Measurements from ENCODE around the gene PAOX.
"Not testable (repeated sequence)": the region's sequence is repeated elsewhere in the genome, so short reads cannot be mapped to it uniquely, and the experiment has no call there.

Gene PAOX

DNA sequence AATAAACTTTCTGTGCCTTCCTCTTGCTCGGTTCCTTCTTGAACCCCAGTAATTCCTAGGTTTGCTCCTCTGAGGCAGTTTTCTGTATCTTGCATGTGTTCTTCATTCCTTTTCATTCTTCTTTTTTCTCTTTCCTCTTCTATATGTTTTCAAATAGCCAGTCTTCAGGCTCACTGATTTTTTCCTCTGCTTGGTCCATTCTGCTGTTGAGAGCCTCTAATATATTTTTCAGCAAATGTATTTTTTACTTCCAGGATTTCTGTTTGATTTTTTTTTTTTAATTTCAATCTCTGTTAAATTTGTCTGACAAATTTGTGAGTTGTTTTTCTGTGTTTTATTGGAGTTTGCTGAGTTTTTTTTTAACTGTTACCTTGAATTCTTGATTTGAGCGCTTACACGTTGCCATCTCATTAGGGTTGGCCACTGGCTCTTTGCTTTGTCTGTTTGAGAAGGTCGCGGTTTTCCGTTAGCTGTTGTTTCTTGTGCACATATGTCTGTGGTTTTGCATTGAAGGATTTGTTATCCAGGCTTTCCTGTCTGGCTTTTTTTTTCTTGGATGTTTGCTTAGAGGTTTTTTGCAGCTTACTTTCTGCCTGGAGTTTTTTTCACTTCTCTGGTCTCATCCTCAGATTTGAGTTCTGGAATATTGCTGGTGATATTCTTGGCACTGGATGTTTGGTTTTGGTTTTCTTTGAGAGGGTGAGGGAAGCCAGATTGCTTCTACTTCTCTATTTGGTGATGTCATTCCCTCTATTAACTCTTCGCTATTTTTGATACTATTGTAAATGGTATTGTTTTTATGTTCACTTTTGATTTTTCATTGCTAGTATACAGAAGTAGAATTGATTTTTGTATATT lies 32.7 kb downstream of the PAOX start:
- no peak for DNase-seq

DNA sequence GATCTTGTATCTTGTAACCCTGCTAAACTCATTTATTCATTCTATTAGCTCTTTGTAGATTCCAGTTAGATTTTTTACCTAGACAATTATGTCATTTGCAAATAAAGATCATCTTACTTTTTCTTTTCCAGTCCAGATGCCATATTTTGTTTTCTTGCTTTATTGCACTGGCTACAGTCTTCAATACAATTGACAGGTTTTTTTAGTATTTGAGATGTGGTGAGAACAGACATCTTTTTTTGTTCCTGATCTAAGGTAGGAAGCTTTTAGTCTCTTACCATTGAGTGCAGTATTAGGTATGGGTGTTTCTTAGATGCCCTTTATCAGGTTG lies 33.3 kb downstream of the PAOX start:
- DNase-seq: no peak

DNA sequence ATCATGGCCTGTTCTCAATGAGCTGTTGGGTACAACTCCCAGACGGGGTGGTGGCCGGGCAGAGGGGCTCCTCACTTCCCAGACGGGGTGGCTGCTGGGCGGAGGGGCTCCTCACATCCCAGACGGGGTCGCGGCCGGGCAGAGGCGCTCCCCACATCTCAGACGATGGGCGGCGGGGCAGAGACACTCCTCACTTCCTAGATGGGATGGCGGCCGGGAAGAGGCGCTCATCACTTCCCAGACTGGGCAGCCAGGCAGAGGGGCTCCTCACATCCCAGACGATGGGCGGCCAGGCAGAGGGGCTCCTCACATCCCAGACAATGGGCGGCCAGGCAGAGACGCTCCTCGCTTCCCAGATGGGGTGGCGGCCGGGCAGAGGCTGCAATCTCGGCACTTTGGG lies 35.3 kb downstream of the PAOX start:
- DNase-seq: not testable (repeated sequence)

DNA sequence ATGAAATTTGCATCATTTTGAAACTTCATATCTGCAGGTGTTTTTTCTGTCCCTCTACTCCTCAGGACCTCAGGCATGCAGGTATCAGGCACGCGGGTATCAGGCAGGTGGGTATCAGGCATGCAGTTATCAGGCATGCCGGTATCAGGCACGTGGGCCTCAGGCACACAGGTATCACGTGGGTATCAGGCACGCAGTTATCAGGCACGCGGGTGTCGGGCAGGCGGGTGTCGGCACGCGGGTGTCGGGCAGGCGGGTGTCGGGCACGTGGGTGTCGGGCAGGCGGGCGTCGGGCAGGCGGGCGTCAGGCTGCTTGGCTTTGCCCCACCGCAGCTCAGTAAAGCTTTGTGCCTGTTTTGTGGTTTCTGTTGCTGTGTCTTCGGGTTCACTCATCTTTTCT lies 36.7 kb downstream of the PAOX start:
- DNase-seq: no peak

DNA sequence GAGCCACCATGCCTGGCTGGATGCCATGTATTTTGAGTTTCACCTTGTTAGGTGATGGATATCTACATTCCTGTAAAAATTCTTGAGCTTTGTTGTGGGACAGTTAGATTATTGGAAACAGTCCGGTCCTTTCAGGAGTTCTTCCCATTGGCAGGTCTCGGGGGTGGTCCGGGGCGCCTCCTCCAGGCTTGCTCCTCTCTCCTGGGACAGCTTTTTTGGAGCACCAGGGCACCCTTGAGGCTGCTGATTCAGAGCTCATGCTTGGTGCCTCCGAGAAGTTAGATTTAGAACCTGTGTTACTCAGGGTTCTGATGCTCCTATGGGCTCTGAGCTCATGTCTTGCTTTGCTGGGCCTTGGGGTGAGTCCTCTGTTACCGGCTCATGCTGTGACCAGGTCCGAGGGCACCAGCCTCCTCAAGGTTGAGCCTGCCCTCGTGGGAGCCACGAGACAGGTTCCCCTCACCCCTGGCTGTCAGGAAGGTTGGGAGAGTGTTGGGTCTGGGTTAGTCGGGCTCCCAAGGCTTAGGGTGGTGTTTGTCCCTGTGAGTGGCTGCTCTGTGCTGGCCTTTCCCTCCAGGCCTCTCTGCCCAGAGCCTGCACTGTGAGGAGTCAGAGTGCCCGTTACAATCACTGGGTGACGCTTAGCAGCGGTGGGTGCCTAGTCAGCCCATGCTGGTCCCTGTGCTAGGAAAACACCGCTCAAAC lies 39.4 kb downstream of the PAOX start:
- no peak for DNase-seq

DNA sequence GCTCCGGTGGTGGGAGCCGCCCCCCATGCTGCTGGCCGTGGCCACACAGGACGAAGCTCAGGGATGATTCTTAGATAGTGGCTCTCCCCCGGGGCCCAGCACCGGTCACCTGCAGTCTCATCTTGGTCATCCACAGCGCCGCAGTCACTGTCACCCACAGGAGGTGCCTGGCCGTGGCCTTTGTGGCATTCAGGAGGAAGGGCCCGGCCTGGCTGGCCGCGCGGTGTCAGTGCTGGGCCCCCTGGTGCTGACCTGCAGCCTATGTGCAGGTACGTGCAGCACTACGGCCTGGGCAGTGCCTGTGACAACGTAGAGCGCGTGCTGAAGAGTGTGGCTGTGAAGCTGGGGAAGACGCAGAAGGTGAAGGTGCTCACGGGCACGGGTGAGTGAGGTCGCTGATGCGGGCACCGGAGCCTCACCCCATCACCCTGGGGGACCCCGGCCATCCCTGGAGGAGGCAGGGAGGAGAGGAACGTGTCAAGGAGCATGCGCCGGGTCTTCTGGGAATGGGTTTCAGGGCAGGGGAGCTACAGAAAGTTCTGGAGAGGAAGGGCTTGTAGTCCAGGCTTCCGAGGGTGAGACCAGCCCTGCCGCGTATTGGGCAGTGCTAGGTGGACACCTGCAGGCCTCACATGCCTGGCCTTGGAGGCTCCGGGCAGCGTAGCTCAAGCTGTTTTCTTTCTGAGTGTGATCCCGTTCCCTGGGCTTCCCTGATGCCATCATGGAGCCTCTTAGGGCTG lies 40.3 kb downstream of the PAOX start:
- no peak for DNase-seq

DNA sequence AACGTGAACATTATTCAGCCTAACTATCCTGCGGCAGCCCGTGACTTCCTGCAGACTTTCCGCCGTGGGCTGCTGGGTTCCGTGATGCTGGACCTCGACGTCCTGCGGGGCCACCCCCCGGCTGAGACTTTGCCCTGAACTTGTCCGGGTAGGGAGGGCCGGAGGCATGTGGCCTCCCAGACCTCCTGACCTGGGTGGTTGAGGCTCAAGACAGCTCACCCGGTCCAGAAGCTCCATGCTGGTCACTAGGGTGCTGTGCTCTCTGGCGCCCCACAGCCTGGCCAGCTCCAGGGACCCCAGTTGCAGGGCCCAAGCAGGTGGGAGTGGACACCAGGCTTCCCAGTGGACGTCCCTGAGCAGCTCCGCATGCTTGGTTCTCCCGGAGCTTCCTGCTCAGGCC lies 41.0 kb downstream of the PAOX start:
- no peak for DNase-seq

DNA sequence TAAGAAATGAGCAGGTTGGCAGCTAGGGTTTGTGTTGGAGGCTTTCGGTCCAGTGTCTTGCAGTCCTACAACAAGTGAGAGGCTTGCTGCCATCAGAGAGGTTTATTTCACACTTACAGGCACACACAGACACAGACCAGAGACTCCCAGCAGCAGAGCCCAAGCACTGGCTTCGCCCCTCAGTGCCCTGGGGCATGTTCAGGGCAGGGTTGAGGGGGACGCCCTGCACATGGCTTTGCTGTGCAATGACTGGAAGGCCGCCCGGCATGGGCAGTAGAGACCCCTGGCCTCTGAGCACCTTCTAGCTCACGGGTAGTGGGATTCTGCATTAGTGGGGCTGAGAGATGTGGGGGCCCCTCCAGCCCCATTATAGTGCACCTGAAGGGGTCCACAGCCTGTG lies 41.5 kb downstream of the PAOX start:
- no peak for DNase-seq

DNA sequence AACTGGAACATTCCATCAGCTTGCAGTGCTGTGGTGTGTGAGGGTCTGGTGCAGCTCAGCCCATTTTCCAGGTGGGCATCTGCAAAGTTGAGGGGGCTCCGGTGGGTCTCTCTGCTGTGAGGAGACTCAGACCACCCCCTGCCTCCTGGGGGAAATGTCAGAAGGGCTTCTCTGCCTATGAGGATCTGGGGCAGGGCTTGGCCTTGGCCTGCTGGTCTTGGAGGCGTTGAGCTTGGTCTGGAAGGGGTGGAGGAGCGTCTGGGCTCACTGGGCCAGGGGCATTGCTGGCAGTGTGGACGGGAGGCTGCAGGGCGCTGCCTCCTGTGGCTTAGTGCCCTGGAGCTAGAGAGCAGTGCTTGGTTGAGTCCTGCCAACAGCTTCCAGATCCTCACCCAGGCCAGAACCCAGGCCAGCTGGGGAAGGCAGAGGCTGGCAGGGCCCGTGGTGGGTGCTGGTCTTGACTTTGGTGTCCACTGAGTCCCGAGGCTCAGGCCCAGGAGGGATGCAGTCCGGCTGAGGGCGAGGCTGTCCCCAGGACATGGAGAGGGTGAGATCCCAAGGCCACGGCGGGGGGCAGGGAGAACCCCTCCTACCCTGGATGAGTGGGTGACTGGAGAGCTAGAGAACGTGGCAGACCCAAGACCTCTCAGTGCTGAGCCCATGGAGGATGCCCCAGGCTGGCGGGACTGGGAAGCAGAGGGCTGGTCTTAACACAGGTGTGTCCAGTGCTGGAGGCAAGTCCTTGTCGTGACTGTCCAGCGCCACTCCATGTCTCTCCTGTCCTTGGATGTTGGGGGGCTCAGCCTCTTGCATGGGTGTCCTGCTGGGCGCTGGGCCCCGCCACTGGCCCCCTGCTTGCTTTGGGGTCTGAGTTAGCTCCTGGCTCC lies 42.5 kb downstream of the PAOX start:
- no peak for DNase-seq

DNA sequence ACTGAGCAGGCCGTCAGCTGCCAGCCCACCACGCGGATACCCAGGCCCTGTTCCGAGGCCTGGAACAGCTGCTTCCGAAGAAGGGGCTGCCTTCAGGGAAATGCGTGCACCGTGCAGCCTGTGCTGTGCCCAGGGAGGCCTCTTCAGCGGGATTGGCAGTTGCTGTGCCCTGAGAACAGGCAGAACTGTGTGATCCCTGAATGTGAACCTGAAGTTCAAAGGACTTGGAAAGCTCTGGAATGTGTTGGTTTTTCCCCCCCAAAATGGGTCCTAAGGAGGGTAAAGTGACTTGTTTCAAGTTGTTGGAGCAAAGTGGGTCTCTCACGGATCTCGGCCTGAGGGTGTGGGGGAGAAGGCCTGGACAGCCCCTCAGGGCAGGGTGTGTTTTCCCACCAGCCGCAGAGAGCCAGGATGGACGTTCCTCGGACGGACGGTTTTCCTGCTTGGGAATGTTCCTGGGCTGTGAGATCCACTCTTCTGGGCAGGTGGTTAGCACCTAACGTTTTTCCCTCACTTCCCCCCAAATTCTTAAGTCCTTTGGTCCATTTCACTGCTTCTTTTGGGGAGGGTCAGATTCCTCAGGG lies 43.3 kb downstream of the PAOX start:
- DNase-seq: no peak

DNA sequence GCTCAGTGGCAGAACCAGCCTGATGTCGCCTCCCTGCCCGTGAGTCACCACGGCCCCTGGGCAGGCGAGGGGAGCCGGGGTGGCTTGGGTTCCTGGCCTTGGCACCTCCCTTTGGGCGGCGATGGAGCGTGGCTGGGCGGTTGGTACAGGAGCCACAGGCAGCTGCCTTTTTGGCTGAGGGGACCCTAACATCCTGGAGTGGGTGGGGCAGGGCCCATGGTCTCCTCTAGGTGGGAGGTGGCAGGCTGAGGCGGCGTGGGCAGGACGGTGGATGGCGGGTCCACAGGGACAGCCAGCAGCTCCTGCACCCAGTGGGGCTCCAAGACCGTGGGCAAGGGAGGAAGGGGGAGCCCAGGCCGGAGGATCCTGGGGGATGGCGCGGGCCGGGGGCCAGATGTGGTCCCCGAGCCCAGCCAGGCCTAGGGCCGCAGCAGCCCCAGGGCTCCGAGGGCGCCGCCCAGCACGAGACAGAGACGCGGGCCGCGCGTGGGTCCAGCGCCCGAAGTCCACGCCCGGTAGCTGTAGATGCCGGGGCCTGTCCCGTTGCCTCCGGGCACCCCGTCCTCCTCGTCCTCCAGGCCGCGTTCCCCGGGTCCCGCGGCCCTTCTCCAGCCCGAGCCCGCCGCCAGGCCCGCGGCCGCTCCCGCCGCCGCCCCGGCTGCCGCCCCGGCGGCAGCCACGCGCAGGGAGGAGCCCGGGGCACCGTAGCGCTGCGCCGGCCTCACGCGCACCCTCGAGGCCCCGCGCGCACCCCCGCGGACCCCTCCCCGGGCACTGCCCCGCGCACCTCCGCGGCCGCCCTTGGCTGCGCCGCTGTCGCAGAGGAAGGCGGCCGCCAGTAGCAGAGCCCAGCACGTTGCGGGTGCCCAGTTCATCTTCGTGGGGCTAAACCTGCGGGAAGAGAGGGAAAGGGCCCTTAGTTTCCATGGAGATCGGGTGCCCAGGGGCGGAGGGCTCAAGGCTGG lies 44.0 kb downstream of the PAOX start:
- DNase-seq: no peak

DNA sequence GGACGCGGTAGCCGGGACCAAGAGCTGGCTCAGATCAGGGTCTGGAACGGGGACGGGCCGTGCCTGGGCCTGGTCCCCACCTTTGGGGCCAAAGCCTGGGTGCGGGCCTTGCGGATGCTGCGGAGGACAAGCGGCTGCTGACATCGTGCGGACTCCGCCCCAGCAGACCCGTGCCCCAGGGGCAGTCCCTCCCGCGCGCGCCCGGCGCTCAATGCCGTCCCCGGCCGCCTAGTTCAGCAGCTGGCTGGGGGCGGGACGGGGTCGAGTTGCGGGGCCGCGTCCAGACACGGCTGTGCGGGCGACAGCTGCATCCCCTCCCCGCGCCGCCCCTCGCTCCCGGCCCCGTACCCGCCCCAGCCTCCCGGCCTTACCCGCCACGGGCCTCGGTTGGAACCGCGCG lies 45.0 kb downstream of the PAOX start:
- not testable (repeated sequence) for DNase-seq

DNA sequence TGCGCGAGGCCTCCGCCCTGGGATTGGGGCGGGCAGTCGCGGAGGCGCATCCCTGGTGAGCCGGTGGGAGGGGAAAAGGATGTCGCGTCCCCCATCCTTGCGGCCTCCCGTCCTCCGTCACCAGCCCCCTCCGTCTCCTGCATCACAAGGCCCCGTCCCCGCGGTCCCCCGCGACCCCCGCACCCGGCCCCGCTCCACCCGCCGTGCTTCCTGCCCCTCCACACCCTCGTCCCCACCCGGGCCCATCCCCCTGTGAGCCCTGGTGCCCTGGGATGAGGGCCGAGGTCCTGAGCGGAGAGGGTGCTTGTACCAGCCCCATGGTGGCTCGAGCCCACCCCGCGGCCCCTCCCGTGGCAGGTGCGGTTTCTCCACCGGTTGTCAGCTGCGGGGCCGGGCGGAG lies 45.5 kb downstream of the PAOX start, which contains the start of gene SPRN:
Gene SPRN (minus strand): TSS at position 25 of the 400 bp plus-strand sequence. CDS start 944 bp downstream, outside the sequence.
- not testable (repeated sequence) for DNase-seq

DNA sequence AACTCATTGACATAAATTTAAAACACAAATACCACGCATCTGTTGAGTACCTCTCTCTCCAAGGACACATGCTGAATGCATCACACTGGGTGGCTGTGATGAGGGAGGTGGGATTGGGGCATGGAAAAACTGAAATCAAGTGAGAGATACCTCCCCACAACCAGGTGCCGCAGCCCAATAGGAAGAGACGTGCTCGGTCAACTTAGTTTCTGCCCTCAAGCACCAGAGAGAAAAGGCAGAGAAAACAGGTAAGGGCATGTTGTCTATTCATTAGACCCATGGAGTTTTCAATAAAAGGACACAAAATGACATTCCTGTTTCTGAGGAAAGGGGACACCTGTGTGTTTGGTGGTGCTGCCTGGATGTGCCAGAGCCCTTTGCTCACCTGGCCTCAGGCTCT lies 50.5 kb downstream of the PAOX start:
- not testable (repeated sequence) for DNase-seq

DNA sequence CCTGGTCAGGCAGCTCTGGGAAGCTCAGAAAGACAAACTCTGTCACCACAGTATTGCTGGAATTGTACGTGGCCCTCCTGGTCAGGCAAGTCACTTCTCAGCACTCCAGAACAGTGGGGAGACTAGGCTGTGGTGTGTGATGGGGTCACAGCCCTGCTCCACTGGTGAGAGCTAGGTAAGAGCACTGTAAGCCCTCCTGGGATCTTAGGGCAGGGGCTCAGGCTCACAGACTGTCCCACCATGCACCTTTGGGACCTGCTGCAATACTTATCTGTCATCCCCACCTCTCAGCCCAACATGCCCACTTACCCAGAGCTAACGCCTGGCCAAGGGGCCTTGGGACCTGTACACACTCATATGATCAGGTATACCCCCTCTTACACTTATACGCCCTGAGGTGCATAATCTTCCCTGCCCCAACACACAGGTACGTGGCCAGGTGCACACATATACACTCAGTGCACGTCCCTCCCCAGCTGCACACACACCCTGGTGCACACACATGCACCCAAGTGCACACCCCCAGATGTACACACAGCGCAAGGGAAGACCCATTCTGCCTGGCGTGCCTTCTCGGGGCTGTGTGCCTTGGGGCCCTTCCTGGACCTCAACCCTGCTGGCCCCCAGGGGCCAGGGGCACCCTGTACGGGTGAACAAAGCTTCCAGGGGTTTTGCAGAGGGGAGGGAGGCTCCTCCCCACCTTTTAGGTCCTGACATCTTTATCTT lies 53.0 kb downstream of the PAOX start:
- DNase-seq: not testable (repeated sequence)

DNA sequence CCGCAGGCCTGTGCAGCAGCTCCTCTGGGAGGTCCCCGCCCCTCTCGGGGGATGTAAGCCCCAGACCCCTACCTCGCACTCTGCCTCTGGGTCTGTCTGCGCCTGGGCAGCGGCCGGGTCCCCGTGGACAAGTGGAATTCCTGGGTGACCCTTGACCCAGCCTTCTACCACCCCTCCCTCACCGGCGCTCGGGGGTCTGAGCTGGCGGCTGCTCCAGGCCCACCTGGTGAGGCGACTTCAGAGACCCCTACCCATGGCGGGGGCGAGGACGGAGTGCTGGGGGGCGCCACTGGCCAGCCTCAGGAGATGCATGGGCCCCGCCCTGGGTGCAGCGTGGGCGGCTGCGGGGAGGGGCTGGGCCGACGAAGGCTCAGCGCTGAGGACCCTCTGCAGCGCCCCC lies 53.7 kb downstream of the PAOX start:
- DNase-seq: not testable (repeated sequence)

DNA sequence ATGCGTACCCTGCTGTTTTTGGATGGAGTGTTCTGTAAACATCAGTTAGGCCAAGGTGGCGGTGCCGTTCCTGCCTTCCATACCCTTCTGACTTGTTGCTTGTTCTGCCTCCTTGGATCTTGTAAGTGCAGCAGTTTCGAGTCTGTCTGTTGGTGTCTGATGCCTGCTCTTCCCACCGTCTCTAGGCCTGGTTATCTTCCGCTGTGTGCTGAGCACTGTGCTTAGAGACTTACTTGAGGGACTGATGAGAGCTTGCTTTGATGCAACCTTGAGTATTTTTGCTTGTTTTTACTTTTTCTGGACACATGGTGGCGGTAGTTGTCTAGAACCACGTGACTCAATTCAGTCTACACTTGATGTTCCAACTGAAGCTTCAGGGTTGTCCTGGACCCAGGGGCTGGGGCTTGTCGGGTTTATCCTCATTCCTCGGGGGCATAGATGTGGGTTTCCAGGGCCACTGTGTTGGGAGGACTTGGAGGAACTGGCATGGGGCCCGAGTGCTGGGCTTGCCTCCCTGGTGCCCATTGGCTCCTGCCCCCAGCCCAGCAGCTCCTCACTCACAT lies 59.7 kb downstream of the PAOX start:
- no peak for DNase-seq

DNA sequence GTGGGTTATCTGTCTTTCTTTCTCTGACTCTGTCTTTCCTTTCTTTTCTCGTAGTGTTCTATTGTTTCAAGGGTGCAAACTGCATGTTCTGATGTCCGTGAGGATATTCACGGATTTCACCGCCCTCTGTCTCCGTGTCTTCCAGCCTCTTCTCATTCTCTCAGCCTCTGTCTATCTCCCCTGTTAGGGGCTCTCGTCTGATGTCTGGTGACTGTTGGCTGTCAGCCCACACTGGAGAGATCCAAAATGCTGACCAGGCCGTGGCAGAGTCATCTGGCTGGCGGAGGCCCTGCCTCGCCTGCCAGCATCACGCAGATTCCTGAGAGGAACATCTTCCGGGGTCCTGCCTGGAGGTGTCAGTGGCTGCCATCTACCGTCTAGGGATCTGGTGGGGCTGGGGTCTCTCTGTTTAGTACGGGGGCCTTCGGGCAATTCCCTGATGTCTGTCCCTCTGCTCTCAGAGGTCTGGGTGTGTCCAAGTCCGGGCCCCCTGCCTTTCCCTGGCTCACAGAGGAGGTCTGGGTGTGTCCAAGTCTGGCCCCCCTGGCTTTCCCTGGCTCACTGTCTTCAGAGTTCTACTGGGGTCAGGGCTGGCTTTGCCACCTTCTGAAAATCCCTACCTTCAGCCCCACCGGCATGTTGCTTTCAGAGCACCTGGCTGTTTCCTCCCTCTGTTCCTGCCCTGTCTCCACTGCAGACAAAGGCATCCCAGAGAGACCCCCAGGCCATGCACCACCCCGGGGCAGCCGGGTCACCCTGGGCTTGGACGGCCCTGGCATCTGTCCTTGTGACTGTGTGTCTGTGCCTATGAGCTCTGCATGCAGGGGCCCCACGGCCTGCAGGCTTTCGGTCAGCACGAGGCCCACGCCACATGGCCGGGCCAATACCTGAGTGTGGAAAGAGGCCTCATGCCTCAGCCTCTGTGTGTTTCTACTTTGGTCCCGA lies 60.7 kb downstream of the PAOX start:
- DNase-seq: no peak

Data from activated CD4-positive, alpha-beta T cell treated with anti-CD3 and anti-CD28 coated beads, Interleukin-2, amount 50 U/mL, for 1 hour (primary cell).